GM12878 (cell line): ENCODE measurements around the gene EPRS1. TPM values are rescaled to one million over a fixed set of nuclear protein-coding genes. Genes with fewer than 3 reads are reported as not detected.

Experiments used
- ATAC-seq: fragments of 200-7000 bp; cut with Tn5 transposase; 3 replicates; pipeline ENCODE4 v1.9.1; 2020; ENCODE audit warnings: mild to moderate bottlenecking, moderate library complexity
- BruUV-seq: library from RNA; stranded (reverse); fragments of 400-500 nt; replicated peaks from 2 replicates; lab custom pipeline; 2021; lab: Mats Ljungman, UMichigan
- CTCF ChIA-PET: fragments of 300-600 bp; sonication (Branson Sonifier 250); formaldehyde crosslinking; extraction: SDS; loops from one replicate; lab custom pipeline; 2021; ENCODE audit warnings: inconsistent platforms; lab: Yijun Ruan, JAX
- POLR2A ChIA-PET: fragments of 350-600 bp; formaldehyde crosslinking; extraction: SDS; loops from one replicate; lab custom pipeline; 2021; ENCODE audit warnings: inconsistent platforms; lab: Charles Lee
- RAD21 ChIA-PET: fragments of 300-600 bp; sonication (Branson Sonifier 250); formaldehyde crosslinking; loops from one replicate; lab custom pipeline; 2023; ENCODE audit warnings: antibody characterized with exemption; ENCODE audit not compliant: unreplicated experiment; lab: Charles Lee
- SMC1A ChIA-PET: fragments of 300-600 bp; sonication (Branson Sonifier 250); formaldehyde crosslinking; loops from one replicate; lab custom pipeline; 2023; ENCODE audit not compliant: unreplicated experiment, uncharacterized antibody; lab: Charles Lee
- DNase-seq: peaks from one replicate; pipeline ENCODE4 v3.0.0-alpha.2; 2011; ENCODE audit warnings: low read depth, low spot score
- FAIRE-seq: peaks from 3 replicates; lab custom pipeline; 2011; peaks lifted over from hg19 to GRCh38; lab: Jason Lieb, UNC
- H2AFZ ChIP-seq: 2 replicates; pipeline ENCODE4 v1.6.0; 2011; ENCODE audit warnings: low read depth, low read length, control low read depth; ENCODE audit not compliant: control insufficient read depth
- H3K27ac ChIP-seq: 2 replicates; pipeline ENCODE4 v1.5.1; 2011; ENCODE audit warnings: control low read depth; ENCODE audit not compliant: control insufficient read depth, insufficient read depth
- H3K27me3 ChIP-seq, 2 experiments: replicated peaks in 1 of 2; 2 replicates each; pipeline versions ENCODE4 v1.6.0 to v1.6.1; 2011; ENCODE audit warnings: low read length in 1 of 2; ENCODE audit not compliant: control insufficient read depth in 2 of 2, insufficient read depth in 2 of 2
- H3K36me3 ChIP-seq, 2 experiments: 2 replicates each; pipeline ENCODE4 v1.5.1; 2011; ENCODE audit warnings: low read length in 1 of 2; ENCODE audit not compliant: control insufficient read depth in 2 of 2, insufficient read depth in 2 of 2
- H3K4me1 ChIP-seq: 2 replicates; pipeline ENCODE4 v1.6.1; 2011; ENCODE audit warnings: mild to moderate bottlenecking, low read length, moderate library complexity, mixed read lengths; ENCODE audit not compliant: control insufficient read depth, insufficient read depth
- H3K4me2 ChIP-seq: 2 replicates; pipeline ENCODE4 v1.6.0; 2011; ENCODE audit warnings: control low read depth; ENCODE audit not compliant: control insufficient read depth, insufficient read depth
- H3K4me3 ChIP-seq: fragments of 200-600 bp; sonication (generic); 2 replicates; pipeline ENCODE4 v1.5.1; 2016
- H3K79me2 ChIP-seq: 2 replicates; pipeline ENCODE4 v1.6.0; 2011; ENCODE audit warnings: low read length; ENCODE audit not compliant: control insufficient read depth, insufficient read depth
- H3K9ac ChIP-seq: 2 replicates; pipeline ENCODE4 v1.8.0; 2011; ENCODE audit warnings: low read length, control low read depth, mixed read lengths; ENCODE audit not compliant: control insufficient read depth, insufficient read depth
- H3K9me3 ChIP-seq: replicated peaks from 3 replicates; pipeline ENCODE4 v1.5.1; 2011; ENCODE audit warnings: mild to moderate bottlenecking, low read length; ENCODE audit not compliant: control insufficient read depth, insufficient read depth
- H4K20me1 ChIP-seq: 2 replicates; pipeline ENCODE4 v1.6.0; 2011; ENCODE audit not compliant: control insufficient read depth, insufficient read depth
- CBX5 ChIP-seq: sonication (generic); IDR thresholded peaks from 2 replicates; pipeline ENCODE4 v1.6.1; 2016; ENCODE audit warnings: low read depth, moderate library complexity, mild to moderate bottlenecking, inconsistent platforms
- CREB1 ChIP-seq: IDR thresholded peaks from 2 replicates; pipeline ENCODE4 v1.6.1; 2012; ENCODE audit warnings: low read depth, mild to moderate bottlenecking, inconsistent platforms
- EZH2 ChIP-seq: IDR thresholded peaks from 2 replicates; pipeline ENCODE4 v1.6.1; 2012; ENCODE audit warnings: low read depth, mild to moderate bottlenecking, control low read depth, inconsistent platforms, low read length, borderline replicate concordance; ENCODE audit not compliant: control insufficient read depth
- IRF4 ChIP-seq: IDR thresholded peaks from 2 replicates; pipeline ENCODE4 v1.6.1; 2011; ENCODE audit warnings: low read depth, low read length
- LARP7 ChIP-seq: fragments of 450-650 bp; IDR thresholded peaks from 2 replicates; pipeline ENCODE4 v1.6.1; 2017; ENCODE audit warnings: mild to moderate bottlenecking
- MTA2 ChIP-seq: fragments of 450-650 bp; IDR thresholded peaks from 2 replicates; pipeline ENCODE4 v1.6.1; 2016; ENCODE audit warnings: low read depth, mild to moderate bottlenecking, moderate library complexity
- NBN ChIP-seq: fragments of 450-650 bp; IDR thresholded peaks from 2 replicates; pipeline ENCODE4 v1.6.1; 2016
- NR2F1 ChIP-seq: fragments of 450-650 bp; conservative IDR thresholded peaks from 2 replicates; pipeline ENCODE4 v1.6.1; 2017; ENCODE audit warnings: mild to moderate bottlenecking
- PML ChIP-seq: IDR thresholded peaks from 2 replicates; pipeline ENCODE4 v1.6.1; 2012; ENCODE audit warnings: low read length, inconsistent platforms
- SIX5 ChIP-seq: IDR thresholded peaks from 2 replicates; pipeline ENCODE4 v1.6.1; 2011; ENCODE audit warnings: mild to moderate bottlenecking, low read depth, low read length, moderate library complexity; ENCODE audit not compliant: severe bottlenecking
- SPI1 ChIP-seq: IDR thresholded peaks from 2 replicates; pipeline ENCODE4 v1.6.1; 2011; ENCODE audit warnings: low read depth, mild to moderate bottlenecking, low read length, moderate library complexity, borderline replicate concordance; ENCODE audit not compliant: insufficient read depth
- SRF ChIP-seq, 2 experiments: IDR thresholded peaks; 2 replicates each; pipeline ENCODE4 v1.6.1; 2011; ENCODE audit warnings: low read depth in 2 of 2, low read length in 2 of 2, mild to moderate bottlenecking in 1 of 2, moderate library complexity in 1 of 2
- TCF7 ChIP-seq: IDR thresholded peaks from 2 replicates; pipeline ENCODE4 v1.6.1; 2014; ENCODE audit warnings: antibody characterized with exemption, borderline replicate concordance
- YY1 ChIP-seq: IDR thresholded peaks from 2 replicates; pipeline ENCODE4 v1.6.1; 2011; ENCODE audit warnings: low read depth, mild to moderate bottlenecking, low read length
- in situ Hi-C: fragments of 300-500 bp; cut with MboI; formaldehyde crosslinking; loops from 9 replicates; pipeline ENCODE4 v1.14.3; 2018; ENCODE audit warnings: mixed read lengths
- intact Hi-C: fragments of 100-400 bp; cut with micrococcal nuclease; formaldehyde crosslinking; loops from one replicate; pipeline ENCODE4 v1.14.2; 2022; ENCODE audit not compliant: unreplicated experiment
- polyA plus RNA-seq, 11 experiments: library from polyadenylated mRNA; depleted of rRNA in 4 of 11; unstranded in 6 of 11; stranded (reverse) in 5 of 11; fragments of >200 nt; fragmentation: Nextera tagmentation in 4 of 11; fragmentation: Illumina TruSeq in 1 of 11; extraction: Ambion mirVana in 4 of 11; extraction: Trizol in 1 of 11; gene quantifications; 1 replicate in 1 of 11; 2 replicates in 10 of 11; pipeline versions ENCODE4 v1.2.1 to v1.2.3, GENCODE V29; 2011 to 2016; ENCODE audit warnings: inconsistent platforms in 2 of 11, missing spikeins in 2 of 11, low read depth in 1 of 11
- total RNA-seq, 4 experiments: library from RNA; depleted of rRNA in 3 of 4; stranded (reverse); fragments of >200 nt in 3 of 4; fragmentation: Illumina TruSeq in 1 of 4; extraction: Trizol in 1 of 4; gene quantifications; 2 replicates each; pipeline versions ENCODE4 v1.2.1 to v1.2.3, GENCODE V29; 2013 to 2021
- TF ChIP-seq, protein P1 (sequence below): fragments of 450-650 bp; IDR thresholded peaks from 2 replicates; pipeline ENCODE4 v1.6.1; 2017; ENCODE audit warnings: low read depth, mild to moderate bottlenecking, moderate library complexity
- TF ChIP-seq, protein P2 (sequence below): fragments of 450-650 bp; IDR thresholded peaks from 2 replicates; pipeline ENCODE4 v1.6.1; 2018; ENCODE audit warnings: mild to moderate bottlenecking, low read depth, moderate library complexity; ENCODE audit not compliant: partially characterized antibody
- TF ChIP-seq, protein P3 (sequence below): fragments of 150-350 bp; IDR thresholded peaks from 2 replicates; pipeline ENCODE4 v1.6.1; 2016; ENCODE audit warnings: low read depth, low read length

EPRS1 gene
- total and polyA plus RNA-seq, 10 of the 15 experiments (the other 5 are each of a cell fraction or from before 2014, with no cell fraction given), result 68.2 to 175 (median 119) TPM

DNA sequence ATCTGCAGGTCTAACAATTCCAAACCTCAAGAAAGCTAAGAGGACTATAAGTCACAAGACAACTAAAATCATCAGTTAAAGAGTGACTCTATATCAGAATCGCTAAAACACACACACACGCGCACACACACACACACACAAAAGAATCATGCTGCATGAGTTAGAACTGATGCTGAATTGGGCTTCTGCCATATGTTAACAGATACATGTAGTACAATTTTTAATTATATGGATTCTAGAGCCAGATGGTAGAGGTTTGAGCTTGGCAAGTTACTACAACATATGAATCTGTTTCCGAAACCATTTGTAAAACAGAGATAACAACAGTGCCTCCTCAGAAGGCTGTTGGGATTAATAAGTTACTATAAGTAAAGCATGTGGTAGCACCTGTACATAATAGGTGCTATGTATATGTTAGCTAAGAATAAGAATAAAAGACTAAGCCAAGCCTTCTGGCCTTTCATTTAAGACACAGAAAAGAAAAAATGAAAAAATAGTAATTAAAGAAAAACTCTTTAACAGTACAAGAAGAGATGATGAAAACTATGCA, 17.9 kb downstream of the EPRS1 start (continued):
- TF ChIP-seq, protein P1, sequence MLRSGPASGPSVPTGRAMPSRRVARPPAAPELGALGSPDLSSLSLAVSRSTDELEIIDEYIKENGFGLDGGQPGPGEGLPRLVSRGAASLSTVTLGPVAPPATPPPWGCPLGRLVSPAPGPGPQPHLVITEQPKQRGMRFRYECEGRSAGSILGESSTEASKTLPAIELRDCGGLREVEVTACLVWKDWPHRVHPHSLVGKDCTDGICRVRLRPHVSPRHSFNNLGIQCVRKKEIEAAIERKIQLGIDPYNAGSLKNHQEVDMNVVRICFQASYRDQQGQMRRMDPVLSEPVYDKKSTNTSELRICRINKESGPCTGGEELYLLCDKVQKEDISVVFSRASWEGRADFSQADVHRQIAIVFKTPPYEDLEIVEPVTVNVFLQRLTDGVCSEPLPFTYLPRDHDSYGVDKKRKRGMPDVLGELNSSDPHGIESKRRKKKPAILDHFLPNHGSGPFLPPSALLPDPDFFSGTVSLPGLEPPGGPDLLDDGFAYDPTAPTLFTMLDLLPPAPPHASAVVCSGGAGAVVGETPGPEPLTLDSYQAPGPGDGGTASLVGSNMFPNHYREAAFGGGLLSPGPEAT, result no peak
- TF ChIP-seq NBN (no peak), CBX5 (no peak), SPI1 (no peak), SIX5 (no peak)
- TF ChIP-seq, protein P2, sequence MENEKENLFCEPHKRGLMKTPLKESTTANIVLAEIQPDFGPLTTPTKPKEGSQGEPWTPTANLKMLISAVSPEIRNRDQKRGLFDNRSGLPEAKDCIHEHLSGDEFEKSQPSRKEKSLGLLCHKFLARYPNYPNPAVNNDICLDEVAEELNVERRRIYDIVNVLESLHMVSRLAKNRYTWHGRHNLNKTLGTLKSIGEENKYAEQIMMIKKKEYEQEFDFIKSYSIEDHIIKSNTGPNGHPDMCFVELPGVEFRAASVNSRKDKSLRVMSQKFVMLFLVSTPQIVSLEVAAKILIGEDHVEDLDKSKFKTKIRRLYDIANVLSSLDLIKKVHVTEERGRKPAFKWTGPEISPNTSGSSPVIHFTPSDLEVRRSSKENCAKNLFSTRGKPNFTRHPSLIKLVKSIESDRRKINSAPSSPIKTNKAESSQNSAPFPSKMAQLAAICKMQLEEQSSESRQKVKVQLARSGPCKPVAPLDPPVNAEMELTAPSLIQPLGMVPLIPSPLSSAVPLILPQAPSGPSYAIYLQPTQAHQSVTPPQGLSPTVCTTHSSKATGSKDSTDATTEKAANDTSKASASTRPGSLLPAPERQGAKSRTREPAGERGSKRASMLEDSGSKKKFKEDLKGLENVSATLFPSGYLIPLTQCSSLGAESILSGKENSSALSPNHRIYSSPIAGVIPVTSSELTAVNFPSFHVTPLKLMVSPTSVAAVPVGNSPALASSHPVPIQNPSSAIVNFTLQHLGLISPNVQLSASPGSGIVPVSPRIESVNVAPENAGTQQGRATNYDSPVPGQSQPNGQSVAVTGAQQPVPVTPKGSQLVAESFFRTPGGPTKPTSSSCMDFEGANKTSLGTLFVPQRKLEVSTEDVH, result no peak
- TF ChIP-seq, all 136 proteins: peak for 0

DNA sequence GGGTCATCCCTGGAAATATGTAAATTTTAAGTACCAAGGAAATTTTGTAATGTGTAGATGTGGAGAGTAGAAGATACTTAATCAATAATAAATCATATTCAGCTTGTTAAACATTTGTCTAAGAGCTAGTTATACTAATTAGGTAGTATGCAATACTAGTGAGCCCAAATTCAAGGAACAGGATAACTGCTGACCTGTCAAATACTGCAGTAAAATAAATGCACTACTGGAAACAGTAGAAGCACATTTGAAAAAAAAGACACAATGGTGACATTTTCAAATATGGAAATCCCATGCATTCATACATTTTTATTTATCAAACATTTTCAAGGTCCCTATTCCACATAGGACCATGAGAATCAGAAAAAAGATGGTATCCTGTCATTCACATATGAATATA, 27.2 kb downstream of the EPRS1 start:
- no peaks in the 10 kb centered on the region for H4K20me1 ChIP-seq
- no peak overlapping the region for H3K9ac ChIP-seq
- no peaks in the 10 kb centered on the region for H3K27me3 ChIP-seq
- BruUV-seq, result no TSS peak
- H3K4me1 ChIP-seq, result no peaks in the 10 kb centered on the region
- no peak for DNase-seq
- no peak for ATAC-seq
- ChIA-PET POLR2A (no interaction called here), SMC1A (interaction anchor here (0.7 to 1.0 kb wide), 2 partner anchors 63 to 715 kb away, joined by 3 to 4 read pairs; no protein-coding TSS in a partner anchor), CTCF (interaction anchor here (1.0 kb wide), 2 partner anchors 22 to 67 kb away, joined by 3 to 6 read pairs; no protein-coding TSS in a partner anchor), RAD21 (interaction anchor here (0.6 kb wide), 1 partner anchor 66 kb away, joined by 3 read pairs; no protein-coding TSS in a partner anchor)
- H2AFZ ChIP-seq, result no peak overlapping the region
- H3K4me2 ChIP-seq, result no peak overlapping the region
- in situ Hi-C loops (no loop called here), intact Hi-C loops (no loop called here)
- no peaks in the 10 kb centered on the region for H3K79me2 ChIP-seq
- H3K9me3 ChIP-seq, result no peaks in the 10 kb centered on the region
- no peak overlapping the region for H3K27ac ChIP-seq
- H3K36me3 ChIP-seq, result peaks cover 1 to 21% of the 10 kb centered on the region in 2 experiments
- no peak overlapping the region for H3K4me3 ChIP-seq
- FAIRE-seq, result no peak
- TF ChIP-seq, protein P3, sequence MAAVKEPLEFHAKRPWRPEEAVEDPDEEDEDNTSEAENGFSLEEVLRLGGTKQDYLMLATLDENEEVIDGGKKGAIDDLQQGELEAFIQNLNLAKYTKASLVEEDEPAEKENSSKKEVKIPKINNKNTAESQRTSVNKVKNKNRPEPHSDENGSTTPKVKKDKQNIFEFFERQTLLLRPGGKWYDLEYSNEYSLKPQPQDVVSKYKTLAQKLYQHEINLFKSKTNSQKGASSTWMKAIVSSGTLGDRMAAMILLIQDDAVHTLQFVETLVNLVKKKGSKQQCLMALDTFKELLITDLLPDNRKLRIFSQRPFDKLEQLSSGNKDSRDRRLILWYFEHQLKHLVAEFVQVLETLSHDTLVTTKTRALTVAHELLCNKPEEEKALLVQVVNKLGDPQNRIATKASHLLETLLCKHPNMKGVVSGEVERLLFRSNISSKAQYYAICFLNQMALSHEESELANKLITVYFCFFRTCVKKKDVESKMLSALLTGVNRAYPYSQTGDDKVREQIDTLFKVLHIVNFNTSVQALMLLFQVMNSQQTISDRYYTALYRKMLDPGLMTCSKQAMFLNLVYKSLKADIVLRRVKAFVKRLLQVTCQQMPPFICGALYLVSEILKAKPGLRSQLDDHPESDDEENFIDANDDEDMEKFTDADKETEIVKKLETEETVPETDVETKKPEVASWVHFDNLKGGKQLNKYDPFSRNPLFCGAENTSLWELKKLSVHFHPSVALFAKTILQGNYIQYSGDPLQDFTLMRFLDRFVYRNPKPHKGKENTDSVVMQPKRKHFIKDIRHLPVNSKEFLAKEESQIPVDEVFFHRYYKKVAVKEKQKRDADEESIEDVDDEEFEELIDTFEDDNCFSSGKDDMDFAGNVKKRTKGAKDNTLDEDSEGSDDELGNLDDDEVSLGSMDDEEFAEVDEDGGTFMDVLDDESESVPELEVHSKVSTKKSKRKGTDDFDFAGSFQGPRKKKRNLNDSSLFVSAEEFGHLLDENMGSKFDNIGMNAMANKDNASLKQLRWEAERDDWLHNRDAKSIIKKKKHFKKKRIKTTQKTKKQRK, result no peak
- TF ChIP-seq TCF7 (no peak), MTA2 (no peak), LARP7 (no peak), NR2F1 (no peak), CREB1 (no peak), EZH2 (no peak), SRF (IDR thresholded peaks at IDR 0.05; ENCODE audit: low read depth in 2 of 2, low read length in 2 of 2) (no peak), IRF4 (no peak), PML (no peak), YY1 (no peak)
